Measurements from ENCODE around the gene DLG2.

The DLG2 gene

DNA sequence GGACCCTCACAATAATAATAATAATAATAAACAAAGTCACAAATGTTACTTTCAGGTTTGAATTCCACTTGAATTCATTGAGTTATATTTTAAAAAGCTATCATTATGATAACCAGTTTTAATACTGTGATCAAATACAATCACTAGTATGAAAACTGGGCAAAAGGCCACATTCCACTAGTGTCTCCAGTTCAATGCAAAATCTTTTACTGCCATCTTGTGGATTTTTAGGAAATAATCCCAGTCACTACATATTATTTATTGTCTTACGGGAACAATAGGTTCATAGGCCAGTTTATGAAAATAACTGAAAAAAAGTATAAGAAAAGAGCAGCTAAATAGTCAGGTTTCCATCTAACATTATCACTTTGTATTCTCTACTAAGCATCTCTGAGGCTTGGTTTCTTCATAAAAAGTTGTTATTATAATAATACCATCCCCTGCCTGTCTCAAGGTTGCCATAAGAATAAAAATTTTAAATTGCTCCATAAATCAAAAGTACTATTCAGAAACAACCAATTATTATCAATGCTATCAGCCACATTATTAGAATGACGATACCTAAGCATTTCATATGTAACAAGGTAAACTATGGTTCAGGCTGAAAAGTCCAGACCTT, 1807.1 kb downstream of the DLG2 start:
- FAIRE-seq (peak; percentile 63), DNase-seq (ENCODE audit: insufficient read length, low spot score) (no peak)
- TF ChIP-seq POU2F2 (IDR thresholded peaks at IDR 0.05; ENCODE audit: low read depth, low read length) (no peak), POLR2AphosphoS5 (IDR thresholded peaks at IDR 0.05; ENCODE audit: low read depth, low read length) (no peak), TAF1 (IDR thresholded peaks at IDR 0.05; ENCODE audit: low read depth, low read length) (no peak), SPI1 (IDR thresholded peaks at IDR 0.05; ENCODE audit: low read depth, low read length) (no peak), POLR2A (IDR thresholded peaks at IDR 0.05; ENCODE audit: low read depth, low read length) (no peak), PAX5 (IDR thresholded peaks at IDR 0.05; ENCODE audit: insufficient read depth, low read length, severe bottlenecking) (no peak)

DNA sequence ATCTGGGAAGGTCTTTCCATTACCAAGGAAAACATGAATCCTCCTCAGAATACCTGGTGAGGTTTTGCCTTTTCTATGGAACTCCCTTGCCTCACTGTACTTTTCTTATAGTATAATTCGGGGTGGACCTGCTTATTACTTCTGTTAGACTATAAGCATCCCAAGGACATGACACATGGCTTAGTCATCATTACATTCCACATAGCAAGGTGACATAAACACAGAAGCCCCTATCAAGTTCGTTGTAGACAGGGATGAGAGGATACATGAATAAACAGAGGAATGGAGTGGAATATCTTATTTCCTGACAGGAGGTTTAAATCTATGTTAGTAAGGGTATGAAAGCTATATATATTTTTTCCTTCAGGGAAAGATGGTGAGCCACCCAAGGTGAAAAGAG, 1808.8 kb downstream of the DLG2 start:
- no peak for DNase-seq (ENCODE audit: insufficient read length, low spot score)
- TF ChIP-seq SPI1 (IDR thresholded peaks at IDR 0.05; ENCODE audit: low read depth, low read length) (no peak), POU2F2 (IDR thresholded peaks at IDR 0.05; ENCODE audit: low read depth, low read length) (no peak), POLR2A (IDR thresholded peaks at IDR 0.05; ENCODE audit: low read depth, low read length) (no peak), TAF1 (IDR thresholded peaks at IDR 0.05; ENCODE audit: low read depth, low read length) (no peak), POLR2AphosphoS5 (IDR thresholded peaks at IDR 0.05; ENCODE audit: low read depth, low read length) (no peak), PAX5 (IDR thresholded peaks at IDR 0.05; ENCODE audit: insufficient read depth, low read length, severe bottlenecking) (no peak)
- FAIRE-seq: no peak

DNA sequence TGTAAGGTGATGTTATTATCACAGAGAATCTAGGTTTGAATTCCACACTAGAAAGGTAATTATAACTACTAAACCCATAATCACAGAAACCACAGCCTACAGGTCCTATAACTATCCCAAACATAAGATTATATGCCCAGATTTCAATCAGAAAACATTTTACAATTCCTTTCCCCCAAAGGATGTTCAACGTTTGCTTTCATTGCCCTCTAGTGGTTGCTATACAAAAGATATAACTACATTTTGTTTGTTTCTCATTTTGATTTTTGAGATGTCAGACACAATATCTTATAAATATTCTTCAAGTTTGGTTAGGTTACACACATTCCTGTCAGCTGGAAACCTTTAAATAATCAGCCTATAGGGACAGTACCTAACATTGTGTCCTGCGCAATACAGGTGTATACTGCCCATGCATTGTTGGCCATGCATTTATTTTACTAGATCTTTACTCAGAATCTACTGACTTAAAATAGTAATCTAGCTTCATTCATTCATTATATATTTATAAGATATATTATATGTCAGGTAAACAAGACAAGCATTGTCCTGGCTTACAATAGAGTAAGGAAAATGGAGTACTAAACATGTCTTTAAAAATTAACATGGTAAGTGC, 1810.5 kb downstream of the DLG2 start:
- no peak for TF ChIP-seq POLR2A (IDR thresholded peaks at IDR 0.05; ENCODE audit: low read depth, low read length)
- no peak for TF ChIP-seq TAF1 (IDR thresholded peaks at IDR 0.05; ENCODE audit: low read depth, low read length)
- TF ChIP-seq POU2F2 (IDR thresholded peaks at IDR 0.05; ENCODE audit: low read depth, low read length): no peak
- TF ChIP-seq SPI1 (IDR thresholded peaks at IDR 0.05; ENCODE audit: low read depth, low read length): no peak
- no peak for DNase-seq (ENCODE audit: insufficient read length, low spot score)
- no peak for FAIRE-seq

DNA sequence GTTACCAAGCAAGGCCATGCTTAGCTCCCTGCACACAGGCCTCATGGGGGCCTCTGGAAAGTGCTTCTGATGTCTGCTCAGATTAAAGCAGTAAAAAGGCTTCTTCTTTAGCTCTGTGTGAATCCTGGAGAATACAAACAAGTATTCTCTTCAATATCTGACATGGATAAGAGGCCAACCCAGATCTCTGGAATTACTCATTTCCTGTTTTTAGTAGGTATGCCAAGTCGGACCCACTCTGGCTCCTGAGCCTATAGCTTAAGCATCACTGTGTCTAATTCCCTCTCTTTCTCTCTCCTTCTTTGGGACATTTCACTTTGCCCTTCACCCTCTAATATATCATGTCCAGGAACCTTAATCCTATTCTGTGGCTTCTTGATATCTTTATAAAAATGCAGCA, 1811.4 kb downstream of the DLG2 start:
- no peak for DNase-seq (ENCODE audit: insufficient read length, low spot score)
- TF ChIP-seq SPI1 (IDR thresholded peaks at IDR 0.05; ENCODE audit: low read depth, low read length) (no peak), POU2F2 (IDR thresholded peaks at IDR 0.05; ENCODE audit: low read depth, low read length) (no peak), POLR2AphosphoS5 (IDR thresholded peaks at IDR 0.05; ENCODE audit: low read depth, low read length) (no peak), PAX5 (IDR thresholded peaks at IDR 0.05; ENCODE audit: insufficient read depth, low read length, severe bottlenecking) (no peak), TAF1 (IDR thresholded peaks at IDR 0.05; ENCODE audit: low read depth, low read length) (no peak), POLR2A (IDR thresholded peaks at IDR 0.05; ENCODE audit: low read depth, low read length) (no peak)
- FAIRE-seq: no peak

DNA sequence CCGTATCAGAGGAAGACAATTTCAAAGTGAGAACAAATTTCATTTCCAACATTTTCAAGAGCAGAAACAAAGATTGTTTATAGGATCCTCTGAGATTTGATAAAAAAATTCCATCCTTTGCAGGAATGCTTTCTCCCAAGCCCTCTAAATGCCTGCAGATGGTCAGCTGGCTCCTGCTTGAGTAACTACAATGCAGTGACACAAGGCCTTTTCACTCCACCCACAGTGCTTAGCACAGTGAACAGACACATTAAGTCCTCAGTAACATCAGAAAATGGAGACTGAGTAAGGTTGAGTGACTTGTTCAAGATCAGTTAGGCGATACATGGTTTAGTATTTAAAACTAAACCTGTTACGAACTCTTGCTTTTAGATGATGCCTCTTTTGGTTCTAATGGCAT, 1813.8 kb downstream of the DLG2 start:
- DNase-seq (ENCODE audit: insufficient read length, low spot score) (no peak), FAIRE-seq (no peak)

DNA sequence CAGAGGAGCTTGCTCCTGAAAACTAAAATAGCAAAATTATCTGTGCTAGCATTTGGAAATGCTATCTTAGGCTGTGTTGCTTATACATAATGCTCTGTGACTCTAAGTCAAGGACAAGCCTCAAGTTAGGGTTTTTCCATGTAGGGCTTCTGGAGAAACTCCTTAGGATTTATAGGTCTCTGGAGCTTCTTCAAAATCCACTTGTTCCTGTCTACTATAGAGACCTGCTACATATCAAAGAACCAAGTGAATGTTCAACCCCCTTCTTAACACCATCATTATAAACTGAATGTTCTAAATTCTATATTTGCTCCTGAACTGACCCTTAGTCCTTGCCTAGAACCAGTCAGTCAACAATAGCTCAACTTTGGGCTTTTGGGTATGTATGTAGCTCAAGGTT, 1817.9 kb downstream of the DLG2 start:
- no peak for DNase-seq (ENCODE audit: insufficient read length, low spot score)
- no peak for FAIRE-seq
- TF ChIP-seq POLR2A (IDR thresholded peaks at IDR 0.05; ENCODE audit: low read depth, low read length): no peak
- no peak for TF ChIP-seq SPI1 (IDR thresholded peaks at IDR 0.05; ENCODE audit: low read depth, low read length)
- TF ChIP-seq POU2F2 (IDR thresholded peaks at IDR 0.05; ENCODE audit: low read depth, low read length): no peak
- TF ChIP-seq PAX5 (IDR thresholded peaks at IDR 0.05; ENCODE audit: insufficient read depth, low read length, severe bottlenecking): no peak
- no peak for TF ChIP-seq POLR2AphosphoS5 (IDR thresholded peaks at IDR 0.05; ENCODE audit: low read depth, low read length)
- TF ChIP-seq TAF1 (IDR thresholded peaks at IDR 0.05; ENCODE audit: low read depth, low read length): no peak

More for the DNA sequence above, 1813.8 kb downstream of the DLG2 start:
- TF ChIP-seq POU2F2 (IDR thresholded peaks at IDR 0.05; ENCODE audit: low read depth, low read length) (no peak), POLR2A (IDR thresholded peaks at IDR 0.05; ENCODE audit: low read depth, low read length) (no peak), PAX5 (IDR thresholded peaks at IDR 0.05; ENCODE audit: insufficient read depth, low read length, severe bottlenecking) (no peak), TAF1 (IDR thresholded peaks at IDR 0.05; ENCODE audit: low read depth, low read length) (no peak), POLR2AphosphoS5 (IDR thresholded peaks at IDR 0.05; ENCODE audit: low read depth, low read length) (no peak), SPI1 (IDR thresholded peaks at IDR 0.05; ENCODE audit: low read depth, low read length) (no peak)

DNA sequence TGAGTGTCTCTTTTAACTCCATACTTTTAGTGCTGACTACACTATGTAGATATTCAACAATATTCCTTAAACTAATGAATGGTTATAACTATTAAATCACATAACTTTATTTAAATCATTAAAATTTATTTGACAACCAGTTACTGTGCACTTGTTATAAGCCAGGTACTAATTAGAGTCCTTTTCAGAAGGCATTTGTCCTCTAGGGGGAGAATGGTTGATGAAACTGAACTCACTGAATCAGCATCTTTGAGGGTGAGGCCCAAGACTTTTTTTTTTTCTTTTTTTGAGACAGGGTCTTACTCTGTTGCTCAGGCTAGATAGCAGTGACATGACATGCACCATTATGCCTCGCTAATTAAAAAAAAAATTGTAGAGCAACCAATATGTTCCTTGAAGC, 1825.3 kb downstream of the DLG2 start:
- FAIRE-seq (no peak), DNase-seq (ENCODE audit: insufficient read length, low spot score) (no peak)
- TF ChIP-seq SPI1 (IDR thresholded peaks at IDR 0.05; ENCODE audit: low read depth, low read length) (no peak), POLR2A (IDR thresholded peaks at IDR 0.05; ENCODE audit: low read depth, low read length) (no peak), PAX5 (IDR thresholded peaks at IDR 0.05; ENCODE audit: insufficient read depth, low read length, severe bottlenecking) (no peak), POU2F2 (IDR thresholded peaks at IDR 0.05; ENCODE audit: low read depth, low read length) (no peak), TAF1 (IDR thresholded peaks at IDR 0.05; ENCODE audit: low read depth, low read length) (no peak)

DNA sequence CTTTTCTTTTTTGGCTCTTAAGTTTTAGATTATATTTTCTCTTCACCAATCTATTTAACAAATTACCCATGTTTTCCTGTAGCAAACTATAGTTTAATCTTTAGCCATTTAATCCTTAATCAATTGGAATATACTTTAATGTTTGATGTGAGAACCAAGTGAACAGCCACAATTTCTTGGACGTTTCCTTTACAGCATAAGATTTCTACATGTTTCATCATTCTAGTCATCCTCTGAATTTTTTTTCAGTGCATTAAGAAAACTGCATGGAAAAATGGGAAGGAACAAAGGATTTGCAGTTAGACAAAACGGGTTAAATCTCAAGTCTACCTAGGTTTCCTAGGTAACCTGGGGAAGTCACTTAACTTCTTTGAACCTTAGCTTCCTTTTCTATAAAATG, 1833.8 kb downstream of the DLG2 start:
- TF ChIP-seq TAF1 (IDR thresholded peaks at IDR 0.05; ENCODE audit: low read depth, low read length): no peak
- no peak for TF ChIP-seq SPI1 (IDR thresholded peaks at IDR 0.05; ENCODE audit: low read depth, low read length)
- no peak for TF ChIP-seq PAX5 (IDR thresholded peaks at IDR 0.05; ENCODE audit: insufficient read depth, low read length, severe bottlenecking)
- no peak for TF ChIP-seq POLR2A (IDR thresholded peaks at IDR 0.05; ENCODE audit: low read depth, low read length)
- no peak for TF ChIP-seq POU2F2 (IDR thresholded peaks at IDR 0.05; ENCODE audit: low read depth, low read length)
- TF ChIP-seq POLR2AphosphoS5 (IDR thresholded peaks at IDR 0.05; ENCODE audit: low read depth, low read length): no peak
- FAIRE-seq: no peak
- DNase-seq (ENCODE audit: insufficient read length, low spot score): no peak

DNA sequence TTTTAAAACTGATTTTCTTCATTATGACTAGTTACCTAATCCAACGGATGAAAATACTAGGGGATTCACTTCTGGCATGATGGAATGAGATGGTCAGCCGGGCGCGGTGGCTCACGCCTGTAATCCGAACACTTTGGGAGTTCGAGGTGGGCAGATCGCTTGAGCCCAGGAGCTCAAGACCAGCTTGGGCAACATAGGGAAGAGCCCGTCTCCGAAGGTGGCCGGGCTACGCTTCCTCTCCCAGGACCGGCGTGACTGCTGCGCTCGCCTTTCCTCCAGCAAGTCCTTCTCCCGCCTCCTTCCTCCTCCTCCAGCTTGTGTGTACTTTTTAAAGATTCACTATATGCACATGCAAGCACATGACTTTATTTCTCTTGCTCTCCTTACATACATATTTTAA, 1835.6 kb downstream of the DLG2 start:
- FAIRE-seq (no peak), DNase-seq (ENCODE audit: insufficient read length, low spot score) (no peak)
- TF ChIP-seq PAX5 (IDR thresholded peaks at IDR 0.05; ENCODE audit: insufficient read depth, low read length, severe bottlenecking): no peak
- no peak for TF ChIP-seq SPI1 (IDR thresholded peaks at IDR 0.05; ENCODE audit: low read depth, low read length)
- no peak for TF ChIP-seq POLR2A (IDR thresholded peaks at IDR 0.05; ENCODE audit: low read depth, low read length)
- TF ChIP-seq TAF1 (IDR thresholded peaks at IDR 0.05; ENCODE audit: low read depth, low read length): no peak
- no peak for TF ChIP-seq POLR2AphosphoS5 (IDR thresholded peaks at IDR 0.05; ENCODE audit: low read depth, low read length)
- no peak for TF ChIP-seq POU2F2 (IDR thresholded peaks at IDR 0.05; ENCODE audit: low read depth, low read length)

Data from GM12891 (cell line).